HG03520 (cell line): ENCODE data around the gene ZNF593.

Source experiments
- ATAC-seq: cut with Tn5 transposase; IDR thresholded peaks from one replicate; pipeline ENCODE4 v1.9.1; 2021; ENCODE audit warnings: mild to moderate bottlenecking, moderate library complexity; ENCODE audit not compliant: unreplicated experiment

The ZNF593 gene

DNA sequence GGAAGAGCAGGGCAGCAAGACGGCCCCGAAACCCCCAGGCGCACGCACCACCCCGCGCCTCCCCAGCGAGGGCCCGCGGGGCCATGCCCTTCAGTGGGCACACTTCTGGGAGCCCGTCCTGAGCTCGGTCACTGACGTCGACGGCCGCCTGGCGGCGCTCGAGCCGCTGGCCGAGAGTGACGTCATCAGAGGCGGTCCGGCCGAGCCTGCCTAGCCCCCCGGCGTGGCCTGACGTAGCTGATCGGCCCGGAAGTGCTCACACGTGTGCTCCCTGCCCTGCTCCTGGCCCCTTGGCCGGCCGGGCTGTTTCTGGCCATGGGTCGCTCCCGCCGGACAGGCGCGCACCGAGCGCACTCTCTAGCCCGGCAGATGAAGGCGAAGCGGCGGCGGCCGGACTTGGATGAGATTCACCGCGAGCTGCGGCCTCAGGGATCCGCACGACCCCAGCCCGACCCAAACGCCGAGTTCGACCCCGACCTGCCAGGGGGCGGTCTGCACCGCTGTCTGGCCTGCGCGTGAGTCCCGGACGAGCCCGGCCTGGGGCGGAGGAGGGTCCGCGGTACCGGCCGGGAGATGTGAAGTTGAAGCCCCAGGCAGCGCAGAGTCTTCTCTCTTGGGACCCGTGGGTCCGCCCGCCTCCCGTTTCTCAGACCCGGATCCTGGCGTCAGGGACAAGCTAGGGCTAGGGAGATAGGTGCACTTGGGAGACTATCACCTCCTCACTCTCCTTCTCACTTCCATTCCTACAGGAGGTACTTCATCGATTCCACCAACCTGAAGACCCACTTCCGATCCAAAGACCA, at the start of gene ZNF593:
Gene ZNF593 (plus strand): TSS at position 240 of the 803 bp plus-strand sequence. CDS start 76 bp downstream, at position 316.
- peak; percentile 85 for ATAC-seq

GRCh38 chr1:26121854-26122773, 47.6 kb upstream of the ZNF593 start:
- no peak for ATAC-seq

- ATAC-seq = no peak
These were observed 46.4 kb upstream of the ZNF593 start for GRCh38 chr1:26122988-26123973.

- no peak for ATAC-seq
These were observed 45.0 kb upstream of the ZNF593 start for GRCh38 chr1:26124418-26125331.

GRCh38 chr1:26125382-26125781, 44.3 kb upstream of the ZNF593 start:
- ATAC-seq = no peak

- ATAC-seq = no peak
These were observed 43.8 kb upstream of the ZNF593 start for GRCh38 chr1:26125946-26126320.

DNA sequence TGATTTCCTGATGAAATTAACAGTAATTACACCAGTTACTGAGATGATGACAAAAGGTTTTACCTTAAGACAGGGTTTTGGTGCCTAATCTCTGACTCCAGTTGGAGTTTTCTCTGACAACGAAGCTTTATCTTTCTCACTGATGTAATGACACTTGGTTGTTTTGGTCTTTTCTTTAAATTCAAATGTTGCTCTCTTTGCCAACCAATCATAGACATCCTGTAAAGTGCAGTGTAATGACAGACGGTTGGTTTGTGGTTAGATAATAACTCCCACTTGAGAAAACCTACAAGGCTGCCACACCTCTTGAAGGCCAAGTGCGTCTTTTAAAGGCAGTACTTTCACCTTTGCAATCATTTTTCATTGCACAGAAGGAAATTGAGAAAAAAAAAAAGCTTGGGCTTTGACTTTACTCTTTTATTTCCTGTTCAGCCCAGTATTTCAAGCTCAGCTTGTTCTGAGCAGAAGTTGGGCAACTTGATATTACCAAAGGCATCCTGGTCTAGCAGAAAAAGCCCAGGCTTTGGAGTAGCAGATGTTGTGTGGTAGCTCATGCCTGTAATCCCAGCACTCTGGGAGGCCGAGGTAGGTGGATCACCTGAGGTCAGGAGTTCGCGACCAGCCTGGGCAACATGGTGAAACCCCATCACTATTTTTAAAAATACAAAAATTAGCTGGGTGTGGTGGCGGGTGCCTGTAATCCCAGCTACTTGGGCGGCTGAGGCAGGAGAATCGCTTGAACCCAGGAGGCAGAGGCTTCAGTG, 43.2 kb upstream of the ZNF593 start:
- no peak for ATAC-seq

GRCh38 chr1:26127235-26128163, 42.2 kb upstream of the ZNF593 start:
- no peak for ATAC-seq

GRCh38 chr1:26129778-26130177, 39.9 kb upstream of the ZNF593 start:
- ATAC-seq = no peak

- ATAC-seq = no peak
These were observed 39.0 kb upstream of the ZNF593 start for GRCh38 chr1:26130695-26131094.

DNA sequence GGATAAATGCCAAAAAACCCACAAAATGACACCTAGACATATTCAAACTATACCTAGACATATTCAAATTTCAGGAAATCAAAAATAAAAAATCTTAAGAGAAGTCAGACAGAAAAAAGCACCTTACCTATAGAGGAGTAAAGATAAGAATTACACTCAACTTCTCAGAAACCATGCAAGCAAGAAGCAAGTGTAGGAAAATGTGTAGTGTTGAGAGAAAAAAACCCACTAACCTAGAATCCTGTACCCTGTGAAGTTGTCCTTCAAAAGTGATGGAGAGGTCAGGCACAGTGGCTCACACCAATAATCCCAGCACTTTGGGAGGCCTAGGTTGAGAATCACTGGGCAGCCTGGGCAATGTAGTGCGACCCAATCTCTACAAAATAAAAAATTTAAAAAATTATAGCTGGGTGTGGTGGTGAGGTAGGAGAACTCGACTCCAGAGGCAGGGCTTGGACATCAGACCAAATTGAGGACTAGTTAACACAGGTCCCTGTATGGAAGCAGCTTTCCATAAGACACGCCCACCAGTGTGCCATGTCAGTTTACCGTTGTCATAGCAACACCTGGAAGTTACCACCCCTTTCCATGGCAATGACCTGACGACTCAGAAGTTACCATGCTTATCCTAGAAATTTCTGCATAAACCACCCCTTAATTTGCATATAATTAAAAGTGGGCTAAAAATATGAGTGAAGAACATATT, 37.4 kb upstream of the ZNF593 start:
- no peak for ATAC-seq

- no peak for ATAC-seq
These were observed 36.9 kb upstream of the ZNF593 start for GRCh38 chr1:26132834-26133167.

GRCh38 chr1:26134466-26134865, 35.2 kb upstream of the ZNF593 start:
- ATAC-seq = no peak

DNA sequence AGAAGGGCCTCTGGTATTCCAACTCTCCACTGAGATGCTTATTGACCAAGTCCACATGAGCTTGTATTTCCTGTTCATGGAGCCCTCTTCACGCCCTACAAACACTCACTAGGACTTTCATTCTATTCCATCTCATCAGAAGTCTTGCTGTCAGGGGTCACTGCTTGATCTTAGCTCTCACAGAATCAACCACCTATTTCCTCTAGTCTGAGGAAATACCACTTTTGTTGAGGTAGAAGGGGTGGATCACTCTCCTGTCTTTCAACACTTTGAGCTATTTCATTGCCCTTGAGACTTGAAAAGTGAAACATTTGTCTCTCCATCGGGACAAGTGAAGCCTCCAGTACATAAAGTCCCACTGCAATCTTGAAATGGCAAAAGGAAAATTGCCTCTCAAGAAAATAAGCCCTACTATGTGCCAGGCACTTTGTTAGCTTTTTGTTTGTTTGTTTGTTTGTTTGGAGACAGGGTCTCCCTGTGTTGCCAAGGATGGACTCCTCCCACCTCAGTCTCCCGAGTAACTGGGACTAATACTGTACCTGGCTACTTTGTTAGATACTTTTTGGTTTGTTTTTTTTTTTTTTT, 30.6 kb upstream of the ZNF593 start:
- no peak for ATAC-seq

GRCh38 chr1:26142159-26142558, 27.5 kb upstream of the ZNF593 start:
- no peak for ATAC-seq

DNA sequence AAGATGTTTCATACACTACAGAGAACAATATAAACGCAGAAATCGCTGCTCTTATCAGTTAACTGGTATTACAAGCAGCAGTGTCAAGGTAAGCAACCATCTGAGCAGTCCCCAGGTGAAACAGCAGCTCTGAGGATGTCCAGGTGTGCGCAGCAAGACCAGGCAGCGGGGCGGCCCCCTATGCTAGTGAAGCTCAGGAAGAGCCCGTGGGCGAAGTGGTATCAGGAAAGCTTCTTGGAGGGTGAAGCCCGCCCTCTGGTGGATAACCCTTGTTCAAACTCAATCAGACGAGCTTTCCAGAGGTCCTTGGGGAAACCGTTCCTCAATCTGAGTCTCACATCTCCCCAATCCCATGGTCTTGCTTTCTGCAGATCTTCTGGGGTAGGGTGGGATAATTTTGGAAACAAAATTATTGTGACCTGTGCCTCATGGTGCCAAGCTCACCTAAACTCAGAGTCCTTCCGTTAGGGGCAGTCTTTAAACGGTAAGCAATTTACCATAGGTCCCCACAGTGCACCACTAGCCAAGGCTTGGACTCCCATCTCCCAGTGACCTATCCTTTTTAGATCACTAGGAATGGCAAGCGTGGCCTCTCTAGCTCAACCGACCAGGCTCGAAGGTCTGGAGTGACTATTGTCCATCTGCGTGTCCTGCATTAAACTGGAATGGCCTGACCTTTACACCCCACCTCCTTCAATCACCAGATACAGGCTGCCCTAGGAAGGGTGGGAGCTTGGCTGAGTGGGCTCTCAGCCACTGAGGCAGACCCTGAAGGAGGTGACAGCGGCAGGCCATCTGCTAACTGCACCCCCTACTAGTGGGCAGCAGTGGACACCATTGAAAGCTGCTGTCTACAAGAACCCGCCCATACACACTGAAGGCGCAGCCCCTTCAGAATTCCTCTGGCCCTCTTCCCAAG, 24.4 kb upstream of the ZNF593 start:
- no peak for ATAC-seq
